Astrocyte of the hippocampus (primary cell): ENCODE data around the gene ACOXL.
A peak's percentile ranks its signal among the peaks of the same experiment; 100 is the strongest.
"Not testable (repeated sequence)": the region's sequence is repeated elsewhere in the genome, so short reads cannot be mapped to it uniquely, and the experiment has no call there.

Experiments
- DNase-seq: peaks from one replicate; pipeline ENCODE4 v3.0.0; 2011; ENCODE audit warnings: low read depth, low spot score

The ACOXL gene

DNA sequence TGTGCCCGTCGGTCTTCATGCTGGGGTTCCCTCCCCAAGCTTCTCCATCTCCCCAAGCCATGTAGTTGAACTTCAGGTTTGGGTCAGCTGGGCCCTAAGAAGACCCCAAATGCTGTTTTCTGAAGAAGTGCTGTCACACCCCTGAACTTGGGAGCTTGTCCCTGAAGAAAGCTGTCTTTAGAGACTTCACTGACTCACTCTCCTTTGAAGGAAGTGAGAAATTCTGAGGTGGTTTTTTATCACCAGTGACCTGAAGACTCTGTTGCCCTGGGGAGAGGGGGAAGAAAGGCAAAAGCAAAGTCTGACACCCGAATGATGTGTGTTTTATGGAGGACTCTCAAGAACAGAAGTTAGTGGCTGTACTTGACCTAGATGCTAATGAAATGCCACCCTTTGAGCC lies 304.8 kb downstream of the ACOXL start:
- DNase-seq, result no peak

DNA sequence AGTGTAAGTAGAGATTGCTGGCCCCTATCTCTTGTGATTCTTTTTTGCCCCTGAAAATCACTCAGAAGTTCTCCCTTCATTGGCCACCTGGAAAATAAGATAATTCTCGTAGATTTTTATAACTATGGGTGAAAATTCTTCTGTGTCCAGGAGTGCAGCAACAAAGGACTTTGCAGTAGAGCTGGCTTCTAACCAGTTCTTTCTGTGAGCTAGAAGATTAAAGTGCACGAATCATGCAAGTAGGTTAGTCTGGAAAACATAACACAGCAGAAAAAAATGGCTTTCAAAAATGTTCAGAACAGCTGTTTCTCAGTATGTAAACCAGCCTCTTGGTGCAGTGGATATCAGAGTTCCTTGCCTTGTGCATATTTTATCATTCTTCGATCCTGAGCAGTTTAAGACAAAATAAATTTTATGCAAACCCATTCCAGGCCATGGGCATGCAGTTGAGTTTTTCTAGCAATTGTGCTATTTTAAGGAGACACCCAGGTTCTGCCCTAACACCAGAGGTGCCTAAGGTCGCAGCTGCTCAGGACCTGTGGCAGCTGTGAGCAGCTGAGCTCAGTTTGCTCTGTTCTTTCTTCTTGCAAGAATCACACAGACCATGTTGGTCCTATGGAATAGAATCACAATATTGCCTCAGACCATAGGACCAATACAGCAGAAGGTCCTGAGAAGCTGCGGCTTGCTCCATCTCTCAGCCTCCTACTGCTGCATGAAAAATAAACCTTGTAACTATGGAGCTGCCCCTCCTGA lies 307.4 kb downstream of the ACOXL start:
- no peak for DNase-seq

- DNase-seq, result no peak
These were observed 309.2 kb downstream of the ACOXL start for GRCh38 chr2:111041398-111042202.

GRCh38 chr2:111042261-111042660 lies 309.9 kb downstream of the ACOXL start:
- no peak for DNase-seq

DNA sequence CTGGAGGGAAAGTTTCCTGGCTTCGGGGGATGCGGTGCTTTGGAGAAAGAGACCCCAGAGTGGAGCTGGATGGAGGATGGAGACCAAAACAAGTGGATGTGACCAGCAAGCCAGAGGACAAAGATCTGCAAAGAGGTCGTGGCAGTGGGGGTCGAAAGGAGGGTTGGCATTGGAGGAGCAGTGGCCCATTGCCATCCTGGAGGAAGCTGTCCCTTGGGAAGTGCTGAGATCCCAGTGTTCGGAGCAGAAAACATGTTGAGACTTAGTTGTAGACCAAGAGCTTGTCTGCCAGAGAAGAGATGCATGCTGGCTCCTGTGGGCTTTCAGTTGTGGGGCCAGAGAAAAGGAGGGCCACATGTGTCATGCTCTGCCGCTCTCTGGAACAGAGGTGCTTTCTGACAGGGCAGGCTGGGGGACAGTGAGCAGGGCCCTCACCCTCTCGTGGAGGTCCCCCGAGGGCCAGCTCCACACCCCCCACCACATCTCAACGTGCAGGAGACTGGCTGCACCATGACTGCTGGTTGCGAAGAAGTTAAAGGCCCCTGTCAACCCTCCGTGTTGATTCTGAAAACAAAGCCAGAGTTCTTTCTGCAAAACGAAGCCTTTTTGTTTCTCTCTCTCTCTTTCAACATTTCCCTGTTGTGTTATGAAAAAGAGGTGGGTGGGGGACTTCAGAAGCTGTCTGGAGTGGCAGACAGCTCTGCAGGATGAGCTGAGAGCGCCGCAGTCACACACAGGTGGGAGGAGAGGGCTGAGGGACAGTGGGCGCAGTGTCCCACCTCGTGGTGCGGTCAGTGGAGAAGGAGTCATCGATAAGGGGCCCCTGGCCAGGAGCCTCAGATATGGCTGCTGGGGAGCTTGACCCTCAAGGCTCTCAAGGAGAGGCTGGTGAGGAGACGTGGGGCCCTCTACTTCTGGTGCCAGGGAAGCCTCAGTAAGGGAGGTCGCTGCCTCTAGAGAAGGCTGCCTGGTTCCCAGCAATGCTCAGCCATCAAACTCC lies 310.7 kb downstream of the ACOXL start:
- no peak for DNase-seq

DNA sequence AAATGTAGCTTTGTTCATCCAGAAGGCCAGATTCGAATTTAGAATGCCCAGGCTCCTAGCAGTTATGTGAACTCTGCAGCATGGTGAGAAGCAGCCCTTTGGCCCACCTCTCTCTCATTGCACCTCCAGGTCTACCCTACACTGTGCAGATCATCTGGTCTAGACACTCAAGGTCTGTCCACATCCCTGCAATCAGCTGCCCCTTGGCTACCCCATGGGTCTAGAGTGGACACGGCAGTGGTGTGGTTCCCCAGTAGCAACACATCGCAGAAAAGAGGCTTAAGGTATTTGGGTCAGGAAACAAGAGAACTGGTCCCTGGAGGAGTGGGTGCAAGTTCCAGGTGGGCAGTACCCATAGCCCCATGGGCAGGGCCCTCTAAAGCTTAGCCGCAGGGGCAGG lies 311.7 kb downstream of the ACOXL start:
- DNase-seq, result no peak

DNA sequence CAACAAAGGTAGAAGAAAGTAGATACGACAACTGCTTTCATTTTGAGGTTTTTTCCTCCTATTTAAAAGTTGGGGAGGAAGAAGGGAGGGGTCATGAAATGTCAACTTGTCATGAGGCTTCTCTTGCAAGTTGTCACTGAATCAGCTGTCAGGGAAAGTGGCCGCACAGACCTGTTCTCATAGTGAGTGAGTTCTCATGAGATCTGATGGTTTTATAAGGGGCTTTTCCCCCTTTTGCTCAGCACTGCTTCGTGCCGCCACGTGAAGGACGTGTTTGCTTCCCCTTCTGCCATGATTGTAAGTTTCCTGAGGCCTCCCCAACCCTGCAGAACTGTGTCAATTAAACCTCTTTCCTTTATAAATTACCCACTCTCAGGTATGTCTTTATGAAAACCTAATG lies 312.9 kb downstream of the ACOXL start:
- DNase-seq, result not testable (repeated sequence)

- DNase-seq, result no peak
These were observed 313.5 kb downstream of the ACOXL start for GRCh38 chr2:111045771-111046444.

GRCh38 chr2:111046670-111047069 lies 314.3 kb downstream of the ACOXL start:
- DNase-seq, result no peak

GRCh38 chr2:111048856-111049768 lies 316.7 kb downstream of the ACOXL start:
- no peak for DNase-seq

- peak; percentile 53 for DNase-seq
These were observed 317.6 kb downstream of the ACOXL start for GRCh38 chr2:111049792-111050640.

DNA sequence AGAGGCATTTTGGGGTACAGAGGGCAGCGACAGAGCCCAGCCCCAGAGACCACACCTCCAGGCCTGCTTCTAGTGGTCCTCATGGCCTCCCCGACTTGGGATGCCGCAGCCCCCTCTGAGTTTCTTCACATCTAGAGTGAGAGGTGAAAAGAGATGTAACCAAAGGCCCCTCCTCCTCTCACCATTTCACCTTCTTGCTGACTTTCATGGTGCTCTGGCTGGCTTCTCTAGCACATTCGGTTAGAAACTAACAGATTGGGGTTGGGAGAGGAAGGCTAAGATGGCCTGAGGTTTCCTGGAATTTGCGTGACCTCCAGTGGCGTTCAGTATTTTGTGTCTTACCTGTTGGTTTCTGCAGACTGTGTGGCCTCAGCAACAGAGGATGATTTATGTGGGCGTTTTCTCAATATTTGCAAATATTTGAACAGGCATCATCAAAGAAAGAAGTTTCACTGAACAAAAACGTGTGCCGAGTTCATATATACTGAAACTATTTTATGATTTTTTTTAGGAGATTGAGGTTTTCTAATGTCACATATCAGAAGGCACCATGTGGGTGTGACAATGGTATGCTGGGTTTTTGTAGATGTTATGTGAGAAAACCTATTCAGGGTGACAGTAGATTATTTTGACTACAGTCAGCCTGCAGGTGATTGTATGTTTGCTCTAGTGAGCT lies 318.5 kb downstream of the ACOXL start:
- DNase-seq, result no peak

DNA sequence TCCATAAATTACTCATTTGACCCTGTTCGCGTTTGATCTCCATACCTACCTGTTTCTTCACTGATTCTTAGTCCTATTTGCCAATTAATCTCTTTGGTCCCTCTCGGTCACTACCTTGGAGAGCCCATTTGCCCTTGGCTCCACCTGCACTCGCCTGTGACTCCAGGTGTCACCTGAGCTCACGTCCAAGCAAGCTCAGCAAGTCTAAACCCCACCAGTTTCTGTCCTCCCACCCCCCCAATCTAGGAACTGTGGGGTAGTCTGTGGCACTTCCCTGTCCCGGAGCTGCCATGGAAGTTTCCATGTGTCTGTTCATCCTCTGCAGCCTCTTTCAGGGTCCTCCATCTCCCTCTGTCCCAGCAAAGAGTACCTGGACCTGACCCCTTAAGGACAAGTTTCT lies 320.2 kb downstream of the ACOXL start:
- no peak for DNase-seq

DNA sequence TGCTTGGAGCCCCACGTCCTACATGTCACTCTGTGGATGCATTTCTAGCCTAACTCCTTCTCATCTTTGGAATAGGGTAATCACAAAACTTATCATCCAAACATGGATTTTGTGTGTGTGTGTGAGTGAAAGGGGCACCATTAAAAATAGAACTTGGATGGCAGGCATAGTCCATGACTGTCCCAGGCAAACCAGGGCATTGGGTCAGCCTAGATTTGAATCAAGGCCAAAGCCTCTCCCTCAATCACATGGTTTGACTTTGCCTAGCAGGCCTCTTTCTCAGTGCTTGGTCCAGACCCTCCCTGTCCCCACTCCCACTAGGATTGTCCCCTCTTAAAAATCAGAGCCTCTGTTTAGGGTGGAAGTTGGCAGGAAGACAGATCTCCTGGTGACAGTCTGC lies 320.9 kb downstream of the ACOXL start:
- no peak for DNase-seq

- DNase-seq, result no peak
These were observed 321.6 kb downstream of the ACOXL start for GRCh38 chr2:111053825-111054515.

- peak; percentile 77 for DNase-seq
These were observed 322.7 kb downstream of the ACOXL start for GRCh38 chr2:111054791-111055691.

DNA sequence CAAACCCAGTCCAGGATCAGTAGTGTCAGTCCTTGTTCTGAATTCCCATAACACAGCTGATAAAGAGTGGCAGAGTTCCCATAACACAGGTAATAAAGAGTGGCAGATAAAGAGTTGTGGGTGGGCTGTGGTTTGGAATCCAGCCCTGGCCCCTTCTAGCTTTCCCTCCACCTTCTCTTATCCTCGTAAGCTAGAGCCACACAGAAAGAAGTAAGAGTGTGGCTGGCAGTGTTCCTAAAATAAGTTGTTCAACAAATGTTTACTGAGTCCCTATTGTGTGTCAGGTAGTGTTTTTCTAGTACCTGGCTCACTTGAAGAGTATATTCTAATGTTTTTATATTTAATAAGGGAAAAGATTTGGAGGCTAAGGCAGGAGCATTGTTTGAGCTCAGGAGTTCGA lies 323.4 kb downstream of the ACOXL start:
- DNase-seq, result peak; percentile 25
